ENCODE results near the gene TBC1D9B.

Gene TBC1D9B

DNA sequence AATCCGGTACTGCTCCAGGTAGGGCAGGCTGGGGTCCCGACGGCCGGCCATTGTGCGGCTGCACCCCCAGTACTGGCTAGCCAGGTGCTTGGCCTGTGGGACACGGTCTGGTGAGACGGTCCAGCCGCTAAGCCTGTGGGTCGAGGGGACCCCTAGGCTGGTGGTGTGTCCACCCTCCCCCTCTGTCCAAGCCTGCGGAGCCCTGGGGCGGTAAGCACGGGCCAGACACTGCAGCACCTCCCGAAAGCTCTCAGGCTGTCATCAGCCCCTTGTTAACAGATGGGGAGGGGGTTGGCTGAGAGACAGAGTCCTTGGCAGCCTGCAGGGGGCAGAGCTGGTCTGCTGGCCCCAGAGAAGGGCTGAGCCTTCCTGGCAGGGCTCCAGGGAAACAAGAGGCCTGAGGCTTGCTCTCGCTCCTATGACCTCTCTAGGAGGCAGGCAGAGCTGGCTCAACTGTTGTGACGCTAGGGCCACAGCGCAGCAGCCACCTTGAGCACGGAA is 37.2 kb downstream of the TBC1D9B start:
- DNase-seq (no peak), ATAC-seq (ENCODE audit: insufficient read depth, low read depth) (no peak)
- Histone ChIP-seq H3K79me2 (ENCODE audit: insufficient read depth, low read length) (no peaks in the 10 kb centered on the region), H3K9ac (ENCODE audit: low read depth, low read length) (no peak overlapping the region), H3K4me2 (ENCODE audit: insufficient read depth, low read length) (no peak overlapping the region), H3K4me3 (ENCODE audit: low read depth in 1 of 2, low read length in 2 of 2) (no peak overlapping the region), H3K4me1 (ENCODE audit: insufficient read depth, low read length) (no peaks in the 10 kb centered on the region), H3K9me3 (ENCODE audit: insufficient read depth, low read length, severe bottlenecking) (no peaks in the 10 kb centered on the region), H3K36me3 (ENCODE audit: insufficient read depth, low read length) (peaks cover 89% of the 10 kb centered on the region), H3K27me3 (ENCODE audit: insufficient read depth, low read length, poor library complexity) (no peaks in the 10 kb centered on the region), H2AFZ (ENCODE audit: low read depth, low read length) (no peak overlapping the region), H3K27ac (ENCODE audit: low read length) (no peak overlapping the region), H4K20me1 (ENCODE audit: insufficient read depth, low read length) (peaks cover 4% of the 10 kb centered on the region; the same call in 1 of the 2 replicates)
- TF ChIP-seq, protein P1, sequence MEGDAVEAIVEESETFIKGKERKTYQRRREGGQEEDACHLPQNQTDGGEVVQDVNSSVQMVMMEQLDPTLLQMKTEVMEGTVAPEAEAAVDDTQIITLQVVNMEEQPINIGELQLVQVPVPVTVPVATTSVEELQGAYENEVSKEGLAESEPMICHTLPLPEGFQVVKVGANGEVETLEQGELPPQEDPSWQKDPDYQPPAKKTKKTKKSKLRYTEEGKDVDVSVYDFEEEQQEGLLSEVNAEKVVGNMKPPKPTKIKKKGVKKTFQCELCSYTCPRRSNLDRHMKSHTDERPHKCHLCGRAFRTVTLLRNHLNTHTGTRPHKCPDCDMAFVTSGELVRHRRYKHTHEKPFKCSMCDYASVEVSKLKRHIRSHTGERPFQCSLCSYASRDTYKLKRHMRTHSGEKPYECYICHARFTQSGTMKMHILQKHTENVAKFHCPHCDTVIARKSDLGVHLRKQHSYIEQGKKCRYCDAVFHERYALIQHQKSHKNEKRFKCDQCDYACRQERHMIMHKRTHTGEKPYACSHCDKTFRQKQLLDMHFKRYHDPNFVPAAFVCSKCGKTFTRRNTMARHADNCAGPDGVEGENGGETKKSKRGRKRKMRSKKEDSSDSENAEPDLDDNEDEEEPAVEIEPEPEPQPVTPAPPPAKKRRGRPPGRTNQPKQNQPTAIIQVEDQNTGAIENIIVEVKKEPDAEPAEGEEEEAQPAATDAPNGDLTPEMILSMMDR (IDR thresholded peaks at IDR 0.05; ENCODE audit: borderline replicate concordance, extremely low read depth, low read length, poor library complexity, severe bottlenecking): no peak
- TF ChIP-seq EZH2 (IDR thresholded peaks at IDR 0.05; ENCODE audit: borderline replicate concordance, low read depth, low read length, severe bottlenecking): no peak

DNA sequence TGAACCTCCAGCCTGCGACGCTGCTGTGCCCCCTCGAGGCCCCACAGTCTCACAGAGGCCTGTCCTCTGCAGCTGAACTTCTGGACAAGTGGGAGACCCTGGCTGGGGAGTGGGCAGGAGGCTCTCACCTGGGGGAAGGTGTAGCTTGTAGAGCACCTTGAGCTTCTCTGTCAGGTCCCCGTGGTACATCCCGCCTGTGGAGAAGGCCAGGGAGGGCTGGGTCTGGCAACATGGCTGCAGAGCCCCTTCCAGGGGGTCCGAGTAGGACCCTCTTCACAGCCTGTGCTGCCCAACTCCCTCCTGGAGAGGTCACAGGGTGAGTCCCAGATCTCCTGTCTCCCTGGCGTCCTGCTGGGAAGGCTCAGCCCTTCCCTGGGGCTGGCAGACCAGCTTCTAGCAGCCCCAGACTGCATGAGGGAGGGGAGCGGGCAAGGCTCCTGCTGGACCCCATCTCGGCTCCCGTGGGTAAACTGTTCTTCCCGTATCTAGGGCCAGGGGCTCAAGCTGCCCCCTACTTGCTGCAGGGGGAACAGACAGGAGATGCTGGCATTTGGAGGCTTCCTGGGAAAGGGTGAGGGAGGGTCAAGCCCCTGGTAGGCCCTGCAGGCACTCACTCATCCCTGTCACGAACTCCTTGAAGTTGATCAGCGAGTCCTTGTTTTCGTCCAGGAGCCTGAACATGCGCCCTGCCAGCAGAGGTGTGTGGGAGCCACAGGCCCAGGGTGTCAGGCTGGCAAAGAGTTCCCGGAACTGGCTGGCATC is 37.9 kb downstream of the TBC1D9B start:
- Histone ChIP-seq H3K27ac (ENCODE audit: low read length) (no peak overlapping the region), H3K79me2 (ENCODE audit: insufficient read depth, low read length) (no peaks in the 10 kb centered on the region), H2AFZ (ENCODE audit: low read depth, low read length) (no peak overlapping the region), H3K36me3 (ENCODE audit: insufficient read depth, low read length) (peaks cover 89% of the 10 kb centered on the region), H3K27me3 (ENCODE audit: insufficient read depth, low read length, poor library complexity) (no peaks in the 10 kb centered on the region), H3K4me2 (ENCODE audit: insufficient read depth, low read length) (no peak overlapping the region), H4K20me1 (ENCODE audit: insufficient read depth, low read length) (peaks cover 4% of the 10 kb centered on the region; the same call in 1 of the 2 replicates), H3K9me3 (ENCODE audit: insufficient read depth, low read length, severe bottlenecking) (no peaks in the 10 kb centered on the region), H3K9ac (ENCODE audit: low read depth, low read length) (no peak overlapping the region), H3K4me1 (ENCODE audit: insufficient read depth, low read length) (no peaks in the 10 kb centered on the region), H3K4me3 (ENCODE audit: low read depth in 1 of 2, low read length in 2 of 2) (no peak overlapping the region)
- DNase-seq (no peak), ATAC-seq (ENCODE audit: insufficient read depth, low read depth) (no peak)
- no peak for TF ChIP-seq EZH2 (IDR thresholded peaks at IDR 0.05; ENCODE audit: borderline replicate concordance, low read depth, low read length, severe bottlenecking)
- TF ChIP-seq, protein P1 (IDR thresholded peaks at IDR 0.05; ENCODE audit: borderline replicate concordance, extremely low read depth, low read length, poor library complexity, severe bottlenecking): no peak

DNA sequence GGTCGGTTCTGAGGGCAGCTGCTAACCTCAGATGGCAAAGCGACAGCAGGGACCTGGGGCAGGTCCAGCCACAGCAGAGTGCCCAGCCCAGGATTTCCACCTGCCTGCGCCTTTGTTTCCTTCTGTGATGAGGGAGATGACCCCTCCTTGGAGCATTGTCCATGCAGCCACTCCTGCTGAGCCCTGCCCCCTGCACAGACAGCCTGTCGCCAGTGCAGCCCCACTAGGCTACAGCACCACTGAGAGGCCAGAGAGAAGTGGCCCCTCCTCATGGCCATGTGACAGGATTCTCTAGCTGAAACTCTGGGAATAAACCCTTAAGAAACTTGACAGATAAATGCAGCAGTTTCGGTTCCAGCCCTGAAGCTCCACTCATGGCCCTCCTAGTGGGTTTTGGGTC is 38.6 kb downstream of the TBC1D9B start:
- Histone ChIP-seq H3K27me3 (ENCODE audit: insufficient read depth, low read length, poor library complexity) (no peaks in the 10 kb centered on the region), H2AFZ (ENCODE audit: low read depth, low read length) (no peak overlapping the region), H3K4me1 (ENCODE audit: insufficient read depth, low read length) (no peaks in the 10 kb centered on the region), H3K9ac (ENCODE audit: low read depth, low read length) (no peak overlapping the region), H3K4me2 (ENCODE audit: insufficient read depth, low read length) (no peak overlapping the region), H4K20me1 (ENCODE audit: insufficient read depth, low read length) (no peaks in the 10 kb centered on the region), H3K36me3 (ENCODE audit: insufficient read depth, low read length) (peaks cover 88% of the 10 kb centered on the region), H3K4me3 (ENCODE audit: low read depth in 1 of 2, low read length in 2 of 2) (no peak overlapping the region), H3K9me3 (ENCODE audit: insufficient read depth, low read length, severe bottlenecking) (no peaks in the 10 kb centered on the region), H3K27ac (ENCODE audit: low read length) (no peak overlapping the region), H3K79me2 (ENCODE audit: insufficient read depth, low read length) (no peaks in the 10 kb centered on the region)
- no peak for DNase-seq
- no peak for ATAC-seq (ENCODE audit: insufficient read depth, low read depth)
- TF ChIP-seq EZH2 (IDR thresholded peaks at IDR 0.05; ENCODE audit: borderline replicate concordance, low read depth, low read length, severe bottlenecking): no peak
- TF ChIP-seq, protein P1 (IDR thresholded peaks at IDR 0.05; ENCODE audit: borderline replicate concordance, extremely low read depth, low read length, poor library complexity, severe bottlenecking): no peak
